ENCODE data around the gene MAP4. TPM values are rescaled to one million over a fixed set of nuclear protein-coding genes. Genes with fewer than 3 reads are reported as not detected.

Gene MAP4
- total RNA-seq, 4 donors from 2014 or later, result 214 to 351 (median 231) TPM

DNA sequence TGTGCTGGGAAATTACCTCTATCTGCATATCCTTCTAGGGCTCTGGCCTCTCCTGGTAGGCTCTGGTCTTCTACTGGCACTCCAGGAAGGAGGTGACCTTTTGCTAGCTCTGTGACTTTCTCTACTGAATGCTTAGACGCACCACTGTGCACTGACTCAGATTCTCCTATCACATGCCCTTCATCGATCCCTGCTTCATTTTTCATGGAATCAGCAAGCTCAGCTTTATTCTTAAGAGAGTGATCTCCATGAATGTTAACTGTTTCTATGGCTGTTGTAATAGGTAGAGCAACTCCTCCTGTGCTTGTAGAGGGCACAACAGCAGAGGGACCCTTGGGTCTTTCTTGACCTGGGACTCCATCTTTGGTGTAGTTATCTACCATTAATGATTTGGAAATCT is 106.6 kb downstream of the MAP4 start:
- Histone ChIP-seq H3K36me3 (peaks cover 5 to 58% of the 10 kb centered on the region in 2 donors), H3K27ac (no peak overlapping the region), H3K9me3 (no peaks in the 10 kb centered on the region), H3K4me1 (no peaks in the 10 kb centered on the region), H3K27me3 (no peaks in the 10 kb centered on the region), H3K4me3 (no peak overlapping the region)
- 40 to 83% methylated on average over 1 to 2 of the region's 2 CpGs for WGBS, 2 donors (ENCODE audit: low coverage in 1 of 2)
- ATAC-seq, result no peak
- TF ChIP-seq EP300 (IDR thresholded peaks at IDR 0.05), result no peak
- TF ChIP-seq POLR2A (IDR thresholded peaks at IDR 0.05), result no peak
- no peak for TF ChIP-seq POLR2AphosphoS5 (IDR thresholded peaks at IDR 0.05)
- TF ChIP-seq, protein P1, sequence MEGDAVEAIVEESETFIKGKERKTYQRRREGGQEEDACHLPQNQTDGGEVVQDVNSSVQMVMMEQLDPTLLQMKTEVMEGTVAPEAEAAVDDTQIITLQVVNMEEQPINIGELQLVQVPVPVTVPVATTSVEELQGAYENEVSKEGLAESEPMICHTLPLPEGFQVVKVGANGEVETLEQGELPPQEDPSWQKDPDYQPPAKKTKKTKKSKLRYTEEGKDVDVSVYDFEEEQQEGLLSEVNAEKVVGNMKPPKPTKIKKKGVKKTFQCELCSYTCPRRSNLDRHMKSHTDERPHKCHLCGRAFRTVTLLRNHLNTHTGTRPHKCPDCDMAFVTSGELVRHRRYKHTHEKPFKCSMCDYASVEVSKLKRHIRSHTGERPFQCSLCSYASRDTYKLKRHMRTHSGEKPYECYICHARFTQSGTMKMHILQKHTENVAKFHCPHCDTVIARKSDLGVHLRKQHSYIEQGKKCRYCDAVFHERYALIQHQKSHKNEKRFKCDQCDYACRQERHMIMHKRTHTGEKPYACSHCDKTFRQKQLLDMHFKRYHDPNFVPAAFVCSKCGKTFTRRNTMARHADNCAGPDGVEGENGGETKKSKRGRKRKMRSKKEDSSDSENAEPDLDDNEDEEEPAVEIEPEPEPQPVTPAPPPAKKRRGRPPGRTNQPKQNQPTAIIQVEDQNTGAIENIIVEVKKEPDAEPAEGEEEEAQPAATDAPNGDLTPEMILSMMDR (IDR thresholded peaks at IDR 0.05), result no peak

DNA sequence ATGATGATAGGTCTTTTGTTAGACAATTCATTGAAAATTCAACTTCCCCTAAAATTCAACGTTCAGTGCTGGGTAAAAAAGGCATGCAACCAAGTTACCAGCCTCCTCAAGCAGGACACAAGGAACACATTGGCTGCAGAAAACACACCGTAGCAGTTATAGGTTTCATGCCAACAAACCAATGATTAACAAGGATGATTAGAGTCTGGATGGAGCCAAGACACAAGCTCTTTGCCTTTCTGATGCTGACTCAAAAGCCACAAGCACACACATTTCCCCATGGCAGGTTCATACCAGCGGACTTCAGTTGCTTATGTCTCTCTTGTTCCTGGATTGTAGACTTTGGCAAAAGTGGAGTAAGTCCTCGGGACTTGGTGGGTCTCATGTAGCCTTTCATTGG is 107.5 kb downstream of the MAP4 start:
- peaks cover 5 to 49% of the 10 kb centered on the region in 2 donors for H3K36me3 ChIP-seq
- ATAC-seq, result no peak
- H3K27ac ChIP-seq, result no peak overlapping the region
- no peaks in the 10 kb centered on the region for H3K4me1 ChIP-seq
- WGBS, 2 donors (ENCODE audit: low coverage in 1 of 2), result 84 to 97% methylated on average over 4 of the region's 4 CpGs
- no peaks in the 10 kb centered on the region for H3K27me3 ChIP-seq
- H3K9me3 ChIP-seq, result no peaks in the 10 kb centered on the region
- no peak overlapping the region for H3K4me3 ChIP-seq
- TF ChIP-seq EP300 (IDR thresholded peaks at IDR 0.05), result no peak
- TF ChIP-seq, protein P1 (IDR thresholded peaks at IDR 0.05), result no peak
- TF ChIP-seq POLR2AphosphoS5 (IDR thresholded peaks at IDR 0.05), result no peak
- TF ChIP-seq POLR2A (IDR thresholded peaks at IDR 0.05), result no peak

DNA sequence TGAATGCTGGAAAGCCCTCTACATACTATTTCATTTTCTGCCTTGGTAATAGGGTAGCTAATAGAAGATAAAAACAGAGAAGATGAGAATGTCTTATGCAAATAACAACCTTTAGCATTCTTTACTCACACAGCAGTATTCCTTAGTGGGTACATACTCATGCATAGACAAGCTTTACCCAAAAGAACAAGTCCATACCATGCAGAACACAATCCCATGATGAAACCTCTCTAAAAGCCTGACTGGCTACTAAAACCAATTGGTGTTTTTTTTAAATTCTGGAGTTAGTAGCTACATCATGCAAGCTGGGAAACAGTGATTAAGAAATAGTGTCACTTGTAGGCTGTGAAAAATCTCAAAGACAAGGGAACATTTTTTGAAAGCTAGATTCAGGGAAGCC is 108.4 kb downstream of the MAP4 start:
- no peaks in the 10 kb centered on the region for H3K4me1 ChIP-seq
- H3K27me3 ChIP-seq, result no peaks in the 10 kb centered on the region
- no peak for TF ChIP-seq EP300 (IDR thresholded peaks at IDR 0.05)
- TF ChIP-seq, protein P1 (IDR thresholded peaks at IDR 0.05), result no peak
- no peak for TF ChIP-seq POLR2A (IDR thresholded peaks at IDR 0.05)
- no peak for TF ChIP-seq POLR2AphosphoS5 (IDR thresholded peaks at IDR 0.05)
- H3K36me3 ChIP-seq, result peaks cover 5 to 45% of the 10 kb centered on the region in 2 donors
- ATAC-seq, result no peak
- no peak overlapping the region for H3K27ac ChIP-seq
- H3K4me3 ChIP-seq, result no peak overlapping the region
- H3K9me3 ChIP-seq, result no peaks in the 10 kb centered on the region

DNA sequence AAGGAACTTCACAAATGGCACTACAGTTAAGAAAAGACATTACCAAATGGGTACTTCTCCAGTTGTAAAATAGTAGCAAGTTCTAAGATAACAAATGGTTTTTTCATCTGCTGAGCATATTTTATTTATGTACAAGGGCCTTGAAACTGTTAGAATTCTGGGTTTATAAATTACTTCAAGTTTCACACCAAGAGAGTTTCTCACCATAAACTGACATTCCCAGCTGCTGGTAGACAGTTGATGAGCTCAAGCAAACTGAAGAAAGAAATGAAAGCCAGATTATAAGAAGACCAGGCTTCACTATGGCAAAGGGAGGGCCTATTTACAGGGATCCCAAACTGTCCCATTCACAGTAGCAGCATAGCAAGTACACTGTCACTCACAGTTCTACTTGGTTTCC is 113.5 kb downstream of the MAP4 start:
- H3K27ac ChIP-seq, result no peak overlapping the region
- H3K4me1 ChIP-seq, result peaks cover 0 to 30% (median 0%) of the 10 kb centered on the region in 3 donors
- no peaks in the 10 kb centered on the region for H3K27me3 ChIP-seq
- TF ChIP-seq EP300 (IDR thresholded peaks at IDR 0.05), result no peak
- TF ChIP-seq POLR2A (IDR thresholded peaks at IDR 0.05), result no peak
- TF ChIP-seq POLR2AphosphoS5 (IDR thresholded peaks at IDR 0.05), result no peak
- TF ChIP-seq, protein P1 (IDR thresholded peaks at IDR 0.05), result no peak
- H3K36me3 ChIP-seq, result peaks cover 0 to 30% of the 10 kb centered on the region in 2 donors
- H3K4me3 ChIP-seq, result no peak overlapping the region
- no peak for ATAC-seq
- H3K9me3 ChIP-seq, result no peaks in the 10 kb centered on the region

DNA sequence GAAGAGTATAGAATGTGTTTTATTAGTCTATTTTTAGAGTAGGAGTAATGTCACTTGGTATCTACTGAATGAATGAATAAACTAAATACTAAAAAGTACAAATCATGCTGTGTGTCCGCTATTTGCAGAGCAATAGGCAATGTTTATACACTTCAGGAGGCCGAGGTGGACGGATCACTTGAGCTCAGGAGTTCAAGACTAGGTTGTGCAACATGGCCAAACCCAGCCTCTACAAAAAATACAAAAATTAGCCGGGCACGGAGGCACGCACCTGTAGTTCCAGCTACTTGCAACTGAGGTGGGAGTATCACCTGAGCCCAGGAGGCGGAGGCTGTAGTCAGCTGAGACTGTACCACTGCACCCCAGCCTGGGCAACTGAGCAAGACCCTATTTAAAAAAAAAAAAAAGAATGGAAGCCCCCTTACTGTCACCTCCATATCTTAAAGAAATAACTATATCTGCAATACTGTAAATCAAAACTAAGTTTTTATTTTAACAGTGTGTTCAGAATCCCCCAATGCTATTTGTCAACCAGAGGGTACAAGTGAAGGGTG is 114.9 kb downstream of the MAP4 start:
- peaks cover 0 to 38% of the 10 kb centered on the region in 2 donors for H3K36me3 ChIP-seq
- peak overlapping the region in 2 of 4 donors; percentile 1 to 28 for H3K27ac ChIP-seq
- no peak for ATAC-seq
- 50 to 74% methylated on average over 3 of the region's 7 CpGs for WGBS, 2 donors (ENCODE audit: low coverage in 1 of 2)
- no peaks in the 10 kb centered on the region for H3K9me3 ChIP-seq
- peak; percentile 24 for TF ChIP-seq POLR2AphosphoS5 (IDR thresholded peaks at IDR 0.05)
- no peak for TF ChIP-seq POLR2A (IDR thresholded peaks at IDR 0.05)
- peaks cover 0 to 30% (median 0%) of the 10 kb centered on the region in 3 donors for H3K4me1 ChIP-seq
- H3K4me3 ChIP-seq, result no peak overlapping the region
- H3K27me3 ChIP-seq, result no peaks in the 10 kb centered on the region

All from gastroesophageal sphincter (tissue), 4 donors.